NCI-H460 (cell line): ENCODE measurements around the gene DPH7. TPM values are rescaled to one million over a fixed set of nuclear protein-coding genes. Genes with fewer than 3 reads are reported as not detected.
"Not testable (repeated sequence)": the region's sequence is repeated elsewhere in the genome, so short reads cannot be mapped to it uniquely, and the experiment has no call there.

Experiments
- DNase-seq: peaks from one replicate; pipeline ENCODE4 v3.0.0-alpha.2; 2016; ENCODE audit warnings: low read depth; ENCODE audit errors: extremely low read depth
- total RNA-seq: library from RNA; depleted of rRNA; stranded (reverse); fragments of >200 nt; shearing (Covaris generic); gene quantifications from 2 replicates; pipeline ENCODE4 v1.2.3, GENCODE V29; 2014

Gene DPH7
- total RNA-seq, 1 experiment from 2014 or later = 29.9 TPM

GRCh38 chr9:137607141-137607857 lies 28.6 kb upstream of the DPH7 start:
- no peak for DNase-seq

GRCh38 chr9:137606734-137607138 lies 28.0 kb upstream of the DPH7 start:
- DNase-seq = no peak

DNA sequence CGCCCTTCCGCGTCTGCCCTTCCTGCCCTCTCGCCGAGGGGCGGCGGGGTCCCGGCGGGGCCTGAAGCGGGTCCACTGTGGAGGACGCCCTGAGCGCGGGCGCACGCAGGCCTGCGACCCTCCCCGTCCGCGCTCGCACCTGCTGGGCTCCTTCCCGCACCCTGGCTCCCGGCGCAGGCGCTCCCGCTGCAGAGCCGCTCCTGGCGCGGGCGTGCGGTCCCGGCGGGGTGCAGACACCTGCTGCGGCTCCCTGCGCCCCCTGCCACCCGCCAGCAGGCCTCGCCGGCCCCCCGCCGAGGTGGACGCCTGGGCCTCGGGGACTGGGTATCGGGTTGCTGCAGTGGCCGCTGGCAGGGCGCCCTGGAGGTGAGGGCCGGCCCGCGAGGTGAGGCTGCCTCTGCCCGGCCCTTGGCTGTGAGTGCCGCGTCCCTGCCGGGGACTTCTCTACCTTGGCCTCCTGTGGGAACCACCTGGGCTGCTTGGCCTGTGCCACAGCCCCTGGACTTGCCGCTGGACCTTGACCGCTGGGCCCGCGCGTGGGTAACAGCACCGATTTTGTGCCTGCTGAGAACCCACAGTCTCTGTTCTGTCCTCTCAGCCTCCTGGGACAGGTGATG lies 27.4 kb upstream of the DPH7 start:
- no peak for DNase-seq

DNA sequence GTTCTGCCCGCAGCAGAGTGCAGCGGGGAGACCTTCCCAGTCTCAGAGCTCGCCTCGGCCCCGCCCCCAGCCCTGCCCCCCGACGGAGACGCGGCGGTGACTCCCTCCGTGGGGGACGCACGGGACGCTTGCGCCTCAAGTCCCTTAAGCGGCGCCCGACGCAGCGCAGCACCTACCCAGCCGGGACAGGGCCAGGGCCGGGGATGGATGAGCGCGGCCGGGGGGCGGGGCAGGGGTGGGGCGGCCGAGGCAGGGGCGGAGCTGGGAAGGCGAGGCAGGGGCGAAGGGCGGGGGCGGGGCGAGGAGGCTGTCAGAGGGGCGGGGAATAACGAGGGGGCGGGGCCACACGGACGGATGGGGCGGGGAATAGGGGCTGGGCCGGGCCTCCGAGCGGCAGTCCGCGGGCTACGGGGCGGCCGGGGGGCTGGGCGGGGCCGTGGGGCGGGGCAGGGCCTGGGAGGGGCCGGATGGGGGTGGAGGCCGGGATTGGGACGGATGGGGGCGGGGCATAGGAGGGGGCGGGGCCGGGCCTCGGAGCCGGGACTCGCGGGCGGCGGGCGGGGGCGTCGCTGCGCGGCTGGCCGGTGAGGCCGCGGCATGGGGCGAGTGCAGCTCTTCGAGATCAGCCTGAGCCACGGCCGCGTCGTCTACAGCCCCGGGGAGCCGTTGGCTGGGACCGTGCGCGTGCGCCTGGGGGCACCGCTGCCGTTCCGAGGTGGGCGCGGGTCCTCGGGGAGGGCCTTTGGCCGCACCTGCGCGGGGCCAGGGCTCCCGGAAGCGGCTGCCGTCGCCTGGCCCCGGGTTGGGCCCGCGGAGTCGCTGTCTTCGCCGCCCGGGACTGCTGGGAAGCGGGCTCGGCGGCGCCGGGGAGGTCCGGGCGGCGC lies 26.6 kb upstream of the DPH7 start, which contains the start of gene ARRDC1:
Gene ARRDC1 (plus strand): TSS at position 566 of the 884 bp plus-strand sequence. CDS start 32 bp downstream, at position 598.
- peak; percentile 90 for DNase-seq

DNA sequence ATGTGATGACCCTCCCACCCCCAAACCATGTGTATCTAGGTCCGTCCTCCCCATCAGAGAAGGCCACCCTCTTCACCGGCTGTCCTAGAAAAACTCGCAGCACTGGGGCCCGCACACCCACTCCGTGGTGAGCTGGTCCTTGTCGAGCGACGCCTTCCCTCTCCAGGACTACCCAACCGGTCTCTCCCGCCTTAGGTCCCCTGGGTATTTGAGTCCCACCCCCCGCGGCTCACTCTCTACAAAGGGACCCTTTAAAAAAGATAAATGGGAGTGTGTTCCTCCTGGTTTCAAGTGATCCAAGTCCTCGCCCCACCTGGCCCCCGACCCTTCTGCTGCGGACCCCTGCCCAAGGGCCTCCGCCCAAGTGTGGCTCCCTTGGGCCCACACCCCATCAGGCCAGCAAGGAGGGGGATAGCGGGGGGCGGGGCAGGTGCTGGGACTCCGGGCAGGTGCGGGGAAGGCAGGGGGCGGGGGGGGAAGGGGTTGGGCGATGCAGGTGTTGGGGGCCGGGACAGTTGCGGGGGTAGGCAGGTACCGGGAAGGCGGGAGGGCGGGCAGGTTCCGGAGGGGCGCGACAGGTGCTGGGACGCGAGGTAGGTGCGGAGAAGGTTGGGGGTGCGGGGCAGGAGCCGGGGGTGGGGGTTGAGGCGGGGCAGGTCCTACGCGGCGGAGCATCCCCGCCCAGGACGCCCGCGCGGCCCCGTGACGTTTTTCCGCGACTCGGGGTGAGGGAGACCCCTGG lies 25.8 kb upstream of the DPH7 start:
- no peak for DNase-seq

GRCh38 chr9:137603879-137604278 lies 25.2 kb upstream of the DPH7 start:
- DNase-seq = no peak

DNA sequence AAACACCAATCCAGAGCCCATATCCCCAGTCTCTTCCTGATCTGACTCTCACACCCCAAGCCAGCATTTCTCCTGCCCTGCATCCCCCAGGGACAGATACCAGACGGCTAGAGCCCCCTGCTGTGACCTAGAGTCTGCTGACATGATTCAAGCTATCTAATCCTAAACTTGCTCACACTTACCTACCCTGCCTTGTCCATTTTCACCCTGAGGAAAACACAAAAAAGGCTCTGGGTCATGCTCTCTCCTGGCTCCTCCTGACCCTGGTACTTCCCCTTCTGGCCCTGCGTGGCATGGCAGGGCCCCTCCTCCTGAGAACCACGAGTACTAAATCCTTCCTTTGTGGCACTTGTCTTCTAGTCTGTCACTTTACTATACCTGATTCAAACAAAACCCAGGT lies 23.9 kb upstream of the DPH7 start:
- DNase-seq = no peak

DNA sequence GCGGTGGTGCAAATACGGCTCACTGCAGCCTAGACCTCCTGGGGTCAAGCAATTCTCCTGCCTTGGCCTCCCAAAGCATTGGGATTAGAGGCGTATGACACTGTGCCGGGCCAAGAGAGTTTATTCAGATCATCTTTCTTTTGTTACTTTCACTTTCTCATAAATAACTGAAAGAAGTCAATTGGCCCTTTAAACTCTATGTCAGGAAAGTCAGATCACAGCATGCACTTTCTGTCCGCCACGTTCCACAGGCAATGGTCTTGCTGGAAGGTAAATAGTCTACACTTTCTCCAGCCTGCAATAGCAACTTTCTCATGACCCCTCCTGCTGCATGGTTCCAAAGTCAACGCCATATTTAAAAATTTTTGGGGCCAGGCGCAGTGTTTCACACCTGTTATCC lies 20.2 kb upstream of the DPH7 start:
- no peak for DNase-seq

DNA sequence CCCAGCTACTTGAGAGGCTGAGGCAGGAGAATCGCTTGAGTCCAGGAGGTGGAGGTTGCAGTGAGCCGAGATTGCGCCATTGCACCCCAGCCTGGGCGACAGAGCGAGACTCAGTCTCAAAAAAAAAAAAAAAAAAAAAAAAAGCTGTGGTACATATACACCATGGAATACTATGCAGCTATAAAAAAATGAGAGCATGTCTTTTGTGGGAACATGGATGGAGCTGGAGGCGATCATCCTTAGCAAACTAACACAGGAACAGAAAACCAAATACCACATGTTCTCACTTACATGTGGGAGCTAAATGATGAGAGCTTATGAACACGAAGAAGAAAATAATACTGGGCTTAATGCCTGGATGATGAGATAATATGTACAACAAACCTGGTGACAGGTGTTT lies 17.9 kb upstream of the DPH7 start:
- not testable (repeated sequence) for DNase-seq

DNA sequence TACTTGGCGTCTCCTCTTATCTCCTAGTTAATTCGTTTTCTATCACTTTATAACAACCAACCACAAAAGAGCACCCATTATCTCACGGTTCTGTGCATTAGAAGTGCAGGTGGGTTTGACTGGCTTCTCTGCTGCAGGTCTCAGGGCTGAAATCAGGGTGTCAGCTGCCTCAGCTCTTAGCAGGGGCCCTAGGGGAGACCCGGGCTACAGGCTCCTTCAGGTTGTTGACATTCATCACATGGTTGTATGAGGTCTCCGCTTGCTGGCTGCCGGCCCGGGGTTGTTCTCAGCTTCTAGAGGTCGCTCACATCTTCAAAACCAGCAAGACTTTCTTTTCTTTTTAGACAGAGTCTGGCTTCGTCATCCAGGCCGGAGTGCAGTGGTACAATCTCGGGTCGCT lies 14.5 kb upstream of the DPH7 start:
- DNase-seq = no peak

- DNase-seq = no peak
Observed at GRCh38 chr9:137592767-137593166, 14.0 kb upstream of the DPH7 start.

DNA sequence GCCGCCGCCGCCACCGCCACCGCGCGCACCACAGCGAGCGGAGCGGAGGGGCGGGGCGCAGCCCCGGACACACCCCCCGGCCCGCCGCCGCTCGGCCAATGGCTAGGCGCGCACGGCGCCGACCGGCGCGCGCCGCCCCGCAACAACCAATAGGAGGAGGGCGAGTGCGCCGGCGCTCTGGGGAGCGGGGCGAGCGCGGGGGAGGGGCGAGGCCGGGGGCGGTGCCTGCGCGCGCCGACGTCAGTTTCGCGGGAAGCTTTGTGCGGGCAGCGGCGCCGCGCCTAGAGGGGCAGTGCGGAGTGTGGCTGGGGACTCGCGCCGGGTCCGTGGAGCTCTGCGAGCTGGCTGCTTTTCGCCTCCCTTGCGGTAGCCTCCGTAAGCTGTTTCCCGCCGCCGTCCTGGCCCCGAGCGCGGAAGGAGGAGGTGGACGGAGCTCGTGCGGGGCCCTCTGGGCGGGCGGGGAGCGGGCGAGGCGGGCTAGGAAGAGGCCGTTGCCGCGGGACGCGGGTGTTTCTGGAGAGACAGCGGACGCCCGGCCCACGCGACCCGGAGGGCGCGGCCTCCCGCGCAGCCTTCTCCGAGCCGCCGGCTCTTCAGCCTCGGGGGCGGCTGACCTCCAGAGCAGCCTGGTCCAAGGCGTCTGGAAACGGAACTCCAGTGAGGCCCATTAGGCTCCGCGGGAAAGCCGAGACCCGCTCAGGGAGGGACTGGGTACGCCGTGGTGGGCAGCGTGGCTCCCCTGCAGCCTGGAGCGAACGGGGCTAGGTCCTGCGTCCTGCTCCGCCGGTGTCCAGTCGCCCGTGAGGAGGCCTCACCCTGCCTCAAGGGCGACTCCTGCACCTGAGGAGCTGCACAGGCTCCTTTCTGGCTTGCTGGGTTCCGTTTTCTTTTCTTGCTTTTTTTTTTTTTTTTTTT lies 12.0 kb upstream of the DPH7 start, which contains the start of gene ZMYND19:
Gene ZMYND19 (minus strand): TSS at position 44 of the 915 bp plus-strand sequence. CDS start 249 bp downstream, outside the sequence.
- DNase-seq = peak; percentile 86

GRCh38 chr9:137590123-137590468 lies 11.4 kb upstream of the DPH7 start:
- no peak for DNase-seq

- DNase-seq = no peak
Observed at GRCh38 chr9:137589441-137590122, 10.9 kb upstream of the DPH7 start.

DNA sequence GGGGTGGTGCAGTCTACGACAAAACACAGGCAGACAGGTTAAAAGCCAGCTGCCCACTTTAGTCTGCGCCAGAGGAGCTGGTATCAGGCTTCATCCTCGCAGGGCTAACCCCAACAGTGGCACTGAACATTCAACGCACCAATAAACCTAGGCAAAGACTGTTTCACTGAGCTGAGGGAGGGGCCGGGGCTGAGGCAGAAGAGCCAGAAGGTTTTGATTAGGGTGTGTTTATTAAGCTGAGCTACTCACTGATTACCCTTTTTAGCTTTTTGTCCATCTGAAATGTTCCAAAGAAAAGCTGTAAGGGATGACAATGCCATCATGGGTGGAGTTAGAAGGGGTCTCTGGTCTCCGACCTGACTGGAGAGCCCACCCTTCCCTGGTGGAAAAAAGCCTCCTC lies 10.2 kb upstream of the DPH7 start:
- no peak for DNase-seq

- no peak for DNase-seq
Observed at GRCh38 chr9:137588311-137588710, 9.6 kb upstream of the DPH7 start.

- DNase-seq = no peak
Observed at GRCh38 chr9:137586854-137587253, 8.1 kb upstream of the DPH7 start.

DNA sequence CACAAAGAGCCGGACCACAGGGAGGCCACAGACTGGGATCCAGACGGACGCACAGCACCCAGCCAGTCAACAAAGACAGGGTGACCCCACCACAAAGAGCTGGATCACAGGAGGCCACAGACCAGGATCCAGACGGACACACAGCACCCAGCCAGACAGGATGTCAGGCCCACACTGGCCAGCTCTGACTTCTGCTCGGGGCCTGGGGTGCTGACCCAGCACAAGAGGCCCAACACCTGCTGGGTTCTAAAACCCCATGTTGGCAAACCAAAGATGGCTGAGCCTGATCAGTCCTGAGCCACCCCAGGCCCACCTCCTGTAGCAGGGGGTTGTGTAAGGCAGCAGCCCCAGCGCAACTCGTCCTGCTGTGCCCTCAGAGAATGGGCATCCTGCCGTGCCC lies 5.2 kb upstream of the DPH7 start:
- no peak for DNase-seq

DNA sequence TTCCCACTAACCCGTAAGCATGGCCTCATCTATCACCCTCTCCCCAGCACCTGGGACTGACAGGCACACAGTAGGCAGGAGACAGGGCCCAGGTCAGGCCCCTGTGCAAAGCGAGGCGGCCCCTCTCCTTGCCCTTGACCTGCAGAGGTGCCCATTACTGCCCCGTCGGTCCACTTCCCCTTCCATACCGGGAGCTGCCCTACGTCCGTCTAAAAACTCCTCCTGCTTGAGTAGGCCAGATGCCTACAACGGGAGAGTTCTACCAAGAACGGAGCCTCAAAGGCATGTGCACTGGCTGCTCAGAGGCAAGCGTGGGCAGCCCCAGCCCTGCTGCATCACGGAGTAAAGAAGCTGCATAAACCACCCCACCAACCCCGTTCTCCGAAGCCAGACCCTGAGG lies 4.6 kb upstream of the DPH7 start:
- no peak for DNase-seq
